HepG2 (cell line): ENCODE data around the gene MCMBP. TPM values are rescaled to one million over a fixed set of nuclear protein-coding genes. Genes with fewer than 3 reads are reported as not detected.
A peak's percentile ranks its signal among the peaks of the same experiment; 100 is the strongest.
"Not testable (repeated sequence)": the region's sequence is repeated elsewhere in the genome, so short reads cannot be mapped to it uniquely, and the experiment has no call there.

Experiments
- ATAC-seq: fragments of 200-7000 bp; cut with Tn5 transposase; 3 replicates; pipeline ENCODE4 v1.9.1; 2020; ENCODE audit warnings: mild to moderate bottlenecking, moderate library complexity
- BruUV-seq: library from RNA; stranded (reverse); fragments of 400-500 nt; replicated peaks from 2 replicates; lab custom pipeline; 2021; lab: Mats Ljungman, UMichigan
- CTCF ChIA-PET: fragments of 300-600 bp; formaldehyde crosslinking; extraction: SDS; loops from one replicate; lab custom pipeline; 2021; ENCODE audit warnings: low total read pairs, inconsistent platforms, low intra/inter-chr PET ratio; lab: Yijun Ruan, JAX
- POLR2A ChIA-PET: fragments of 350-600 bp; sonication (Branson Sonifier 250); formaldehyde crosslinking; loops from one replicate; lab custom pipeline; 2020; ENCODE audit warnings: antibody characterized with exemption, inconsistent platforms; lab: Yijun Ruan, JAX
- DNase-seq: peaks from one replicate; pipeline ENCODE4 v3.0.0-alpha.2; 2015; ENCODE audit warnings: low spot score
- FAIRE-seq: peaks from 3 replicates; lab custom pipeline; 2011; peaks lifted over from hg19 to GRCh38; lab: Jason Lieb, UNC
- H2AFZ ChIP-seq: one replicate; pipeline ENCODE4 v1.6.1; 2011; ENCODE audit warnings: low read length, inconsistent platforms
- H3K27ac ChIP-seq: fragments of 300-600 bp; 3 replicates; pipeline ENCODE4 v1.8.0; 2011; ENCODE audit warnings: mixed run types, mild to moderate bottlenecking, mixed read lengths, low read length, inconsistent platforms; ENCODE audit not compliant: insufficient read depth; ENCODE audit errors: extremely low read length
- H3K27me3 ChIP-seq, 2 experiments: fragments of 200-600 bp in 1 of 2; 2 replicates in 1 of 2; 3 replicates in 1 of 2; pipeline versions ENCODE4 v1.6.0 to v1.8.0; 2011; ENCODE audit warnings: low read length in 2 of 2, mild to moderate bottlenecking in 2 of 2, moderate library complexity in 2 of 2, inconsistent platforms in 1 of 2; ENCODE audit not compliant: insufficient read depth in 2 of 2, control insufficient read depth in 1 of 2
- H3K36me3 ChIP-seq, 2 experiments: fragments of 200-600 bp in 1 of 2; replicated peaks in 1 of 2; 2 replicates in 1 of 2; 3 replicates in 1 of 2; pipeline versions ENCODE4 v1.5.1 to v1.8.0; 2011; ENCODE audit warnings: low read length in 2 of 2, inconsistent platforms in 1 of 2; ENCODE audit not compliant: insufficient read depth in 2 of 2, control insufficient read depth in 1 of 2
- H3K4me1 ChIP-seq: 2 replicates; pipeline ENCODE4 v1.5.1; 2012; ENCODE audit warnings: low read length, inconsistent platforms; ENCODE audit not compliant: insufficient read depth
- H3K4me2 ChIP-seq: 2 replicates; pipeline ENCODE4 v1.6.0; 2011; ENCODE audit warnings: low read depth, low read length, inconsistent platforms
- H3K4me3 ChIP-seq, 3 experiments: fragments of 200-600 bp in 1 of 3; sonication (generic), shearing (Covaris generic) in 1 of 3; replicated peaks in 1 of 3; 2 replicates each; pipeline ENCODE4 v1.5.1; 2011 to 2016; ENCODE audit warnings: low read length in 3 of 3, inconsistent platforms in 2 of 3, low read depth in 2 of 3, mild to moderate bottlenecking in 2 of 3, control low read depth in 1 of 3, mixed read lengths in 1 of 3; ENCODE audit not compliant: insufficient read depth in 1 of 3
- H3K79me2 ChIP-seq: one replicate; pipeline ENCODE4 v1.6.1; 2011; ENCODE audit warnings: low read length, inconsistent platforms; ENCODE audit not compliant: insufficient read depth
- H3K9ac ChIP-seq: 2 replicates; pipeline ENCODE4 v1.6.0; 2011; ENCODE audit warnings: mild to moderate bottlenecking, low read depth, low read length, inconsistent platforms; ENCODE audit not compliant: insufficient read depth
- H3K9me3 ChIP-seq: 2 replicates; pipeline ENCODE4 v1.5.1; 2012; ENCODE audit warnings: mild to moderate bottlenecking, low read length
- H4K20me1 ChIP-seq: 2 replicates; pipeline ENCODE4 v1.6.0; 2011; ENCODE audit warnings: inconsistent platforms, mild to moderate bottlenecking, low read length, moderate library complexity; ENCODE audit not compliant: insufficient read depth
- KDM5B ChIP-seq: sonication (generic); formaldehyde crosslinking; IDR thresholded peaks from 2 replicates; pipeline ENCODE4 v1.4.0; 2020; ENCODE audit warnings: missing genetic modification reagents, mild to moderate bottlenecking, borderline replicate concordance
- MAFK ChIP-seq, 2 experiments: IDR thresholded peaks in 1 of 2; conservative IDR thresholded peaks in 1 of 2; 2 replicates each; pipeline ENCODE4 v1.6.1; 2011; ENCODE audit warnings: improper control_type of control experiment in 2 of 2, low read length in 2 of 2
- NFYB ChIP-seq: sonication (generic); formaldehyde crosslinking; IDR thresholded peaks from 2 replicates; pipeline ENCODE4 v1.4.0; 2020; ENCODE audit warnings: missing genetic modification reagents
- NFYC ChIP-seq: IDR thresholded peaks from 2 replicates; pipeline ENCODE4 v1.6.1; 2016; ENCODE audit warnings: missing genetic modification reagents, missing compliant biosample characterization
- SNAI1 ChIP-seq: sonication (generic); formaldehyde crosslinking; IDR thresholded peaks from 2 replicates; pipeline ENCODE4 v1.5.0; 2020; ENCODE audit warnings: mild to moderate bottlenecking, missing genetic modification reagents, borderline replicate concordance
- ZNF20 ChIP-seq: sonication (generic); formaldehyde crosslinking; IDR thresholded peaks from 2 replicates; pipeline ENCODE4 v1.4.0; 2020; ENCODE audit warnings: mild to moderate bottlenecking, moderate library complexity, missing genetic modification reagents
- ZNF33B ChIP-seq: sonication (generic); formaldehyde crosslinking; IDR thresholded peaks from 2 replicates; pipeline ENCODE4 v1.5.1; 2020; ENCODE audit warnings: mild to moderate bottlenecking, missing genetic modification reagents
- ZNF878 ChIP-seq: sonication (generic); formaldehyde crosslinking; IDR thresholded peaks from 2 replicates; pipeline ENCODE4 v1.8.1; 2023; ENCODE audit warnings: mild to moderate bottlenecking, missing genetic modification reagents, moderate library complexity
- WGBS: methylation state at CpG from one replicate; pipeline ENCODE4 v1.1.6; 2017; ENCODE audit warnings: low lambda C conversion rate; 5-methylcytosine and 5-hydroxymethylcytosine counted together
- in situ Hi-C: cut with HindIII; loops from 2 replicates; pipeline ENCODE4 v1.10.0; 2017; ENCODE audit warnings: low pct_unique_long_range_greater_than_20kb; ENCODE audit not compliant: extremely low pct_ligation_motif_present
- intact Hi-C: fragments of 100-400 bp; cut with micrococcal nuclease; formaldehyde crosslinking; loops from one replicate; pipeline ENCODE4 v1.10.0; 2022; ENCODE audit not compliant: unreplicated experiment
- polyA plus RNA-seq, 8 experiments: library from polyadenylated mRNA; depleted of rRNA in 3 of 8; stranded (reverse) in 7 of 8; unstranded in 1 of 8; fragments of >200 nt; fragmentation: Illumina TruSeq in 4 of 8; extraction: Trizol in 4 of 8; gene quantifications; 2 replicates each; pipeline versions ENCODE4 v1.2.1 to v1.2.3, GENCODE V29; 2011 to 2016; ENCODE audit warnings: low read depth in 4 of 8, missing spikeins in 1 of 8, mixed read lengths in 1 of 8; ENCODE audit not compliant: insufficient read depth in 1 of 8
- total RNA-seq, 5 experiments: library from RNA; depleted of rRNA; stranded (reverse); fragments of >200 nt; fragmentation: Illumina TruSeq; extraction: Trizol; gene quantifications; 2 replicates each; pipeline ENCODE4 v1.2.3, GENCODE V29; 2016; ENCODE audit warnings: low read depth in 1 of 5

MCMBP gene
- total and polyA plus RNA-seq, 2 of the 13 experiments (the other 11 are each of a cell fraction or from before 2014, with no cell fraction given), result 35.7 to 62.4 TPM

DNA sequence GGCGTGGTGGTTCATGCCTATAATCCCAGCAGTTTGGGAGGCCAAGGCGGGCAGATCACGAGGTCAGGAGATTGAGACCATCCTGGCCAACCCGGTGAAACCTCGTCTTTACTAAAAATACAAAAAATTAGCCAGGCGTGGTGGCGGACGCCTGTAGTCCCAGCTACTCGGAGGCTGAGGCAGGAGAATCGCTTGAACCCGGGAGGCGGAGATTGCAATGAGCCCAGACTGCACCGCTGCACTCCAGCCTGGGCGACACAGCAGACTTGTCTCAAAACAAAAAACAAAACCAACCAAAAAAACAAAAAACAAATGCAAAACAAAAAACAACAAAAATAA lies 19.2 kb upstream of the MCMBP start:
- intact Hi-C loops, result loop anchor here (2.0 kb wide), 1 partner anchor 19 kb away; the partner anchor contains the start of gene MCMBP
- H2AFZ ChIP-seq, H4K20me1 ChIP-seq, CTCF ChIA-PET, ATAC-seq, BruUV-seq, in situ Hi-C loops, H3K9me3 ChIP-seq, H3K27me3 ChIP-seq, H3K36me3 ChIP-seq, DNase-seq, FAIRE-seq: not testable (repeated sequence)
- H3K4me2 ChIP-seq, result peak overlapping the region; percentile 97
- peak overlapping the region; percentile 83 for H3K9ac ChIP-seq
- peaks cover 36% of the 10 kb centered on the region for H3K79me2 ChIP-seq
- H3K4me3 ChIP-seq, result peak overlapping the region; percentile 81 to 96 (median 87); a peak in 5 of 6 replicates
- TF ChIP-seq SNAI1 (0 out of 2 replicates have a peak, but pooled peaks have one; percentile 6), ZNF33B (CRISPR knock-in tag) (0 out of 2 replicates have a peak, but pooled peaks have one; percentile 1), KDM5B (0 out of 2 replicates have a peak, but pooled peaks have one; percentile 3), ZNF878 (CRISPR knock-in tag) (0 out of 2 replicates have a peak, but pooled peaks have one; percentile 10), ZNF20 (CRISPR knock-in tag) (0 out of 2 replicates have a peak, but pooled peaks have one; percentile 21)
- peak overlapping the region; percentile 74 for H3K27ac ChIP-seq
- 91% methylated on average over 14 of the region's 14 CpGs for WGBS
- POLR2A ChIA-PET, result interaction anchor here (0.7 to 5.7 kb wide), 11 partner anchors 9 to 1137 kb away, joined by 3 to 79 read pairs (median 4); partner anchors contain the start of genes BAG3, CACUL1, INPP5F and MCMBP
- peaks cover 63% of the 10 kb centered on the region for H3K4me1 ChIP-seq

DNA sequence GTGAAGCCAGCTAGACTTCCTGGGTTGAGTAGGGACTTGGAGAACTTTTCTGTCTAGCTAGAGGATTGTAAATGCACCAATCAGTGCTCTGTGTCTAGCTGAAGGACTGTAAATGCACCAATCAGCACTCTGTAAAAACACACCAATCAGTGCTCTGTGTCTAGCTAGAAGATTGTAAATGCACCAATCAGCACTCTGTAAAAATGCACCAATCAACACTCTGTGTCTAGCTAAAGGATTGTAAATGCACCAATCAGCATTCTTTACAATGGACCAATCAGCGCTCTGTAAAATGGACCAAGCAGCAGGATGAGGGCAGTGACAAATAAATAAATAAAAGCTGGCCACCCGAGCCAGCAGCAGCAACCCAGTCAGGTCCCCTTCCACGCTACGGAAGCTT lies 17.7 kb upstream of the MCMBP start:
- H3K4me3 ChIP-seq, result not testable (repeated sequence)
- H3K79me2 ChIP-seq, result peaks cover 25% of the 10 kb centered on the region
- TF ChIP-seq NFYC (CRISPR knock-in tag) (peak; percentile 45; the same call in 1 of the 2 replicates), MAFK (conservative IDR thresholded peaks at IDR 0.05 in 1 of 2, IDR thresholded peaks at IDR 0.05 in 1 of 2; ENCODE audit: low read length in 2 of 2) (peak in 1 of 2 experiments; percentile 36; a peak in 2 of 4 replicates), NFYB (peak; percentile 50; the same call in 1 of the 2 replicates)
- TF ChIP-seq, all 625 proteins: peak for 3; not testable (repeated sequence) for 622
- in situ Hi-C loops, H3K27me3 ChIP-seq, BruUV-seq, ATAC-seq, H2AFZ ChIP-seq, H3K4me2 ChIP-seq, H3K36me3 ChIP-seq, H4K20me1 ChIP-seq, DNase-seq, H3K27ac ChIP-seq, intact Hi-C loops, FAIRE-seq, H3K9me3 ChIP-seq, CTCF ChIA-PET, H3K9ac ChIP-seq: not testable (repeated sequence)
- peaks cover 63% of the 10 kb centered on the region for H3K4me1 ChIP-seq
- 100% methylated on average over 4 of the region's 4 CpGs for WGBS
- POLR2A ChIA-PET, result interaction anchor here (5.7 kb wide), 1 partner anchor 18 kb away, joined by 79 read pairs; the partner anchor contains the start of gene MCMBP

DNA sequence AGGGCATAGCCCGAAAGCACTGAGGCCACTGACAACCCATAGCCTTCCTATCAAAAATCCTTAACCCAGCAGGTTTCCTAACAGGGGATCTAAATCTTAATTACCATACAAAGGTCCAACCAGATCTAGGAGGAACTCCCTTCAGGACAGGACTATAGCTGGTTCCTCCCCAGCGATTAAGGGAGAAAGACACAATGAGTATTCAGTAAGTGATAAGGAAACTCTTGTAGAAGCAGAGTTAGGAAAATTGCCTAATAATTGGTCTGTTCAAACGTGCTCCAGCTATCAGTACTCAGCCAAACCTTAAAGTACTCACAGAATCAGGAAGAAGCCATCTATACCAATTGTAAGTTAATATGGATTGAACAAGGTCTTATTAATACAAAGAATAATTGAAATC lies 16.6 kb upstream of the MCMBP start:
- H2AFZ ChIP-seq, intact Hi-C loops, H3K9ac ChIP-seq, FAIRE-seq, ATAC-seq, BruUV-seq, H3K27ac ChIP-seq, in situ Hi-C loops, H3K4me3 ChIP-seq, H3K27me3 ChIP-seq, H3K9me3 ChIP-seq, DNase-seq, H4K20me1 ChIP-seq, H3K36me3 ChIP-seq, CTCF ChIA-PET: not testable (repeated sequence)
- H3K79me2 ChIP-seq, result peaks cover 16% of the 10 kb centered on the region
- POLR2A ChIA-PET, result interaction anchor here (5.7 kb wide), 1 partner anchor 17 kb away, joined by 79 read pairs; the partner anchor contains the start of gene MCMBP
- 0 out of 2 replicates have a peak overlapping the region, but pooled peaks have one; percentile 36 for H3K4me2 ChIP-seq
- H3K4me1 ChIP-seq, result peaks cover 63% of the 10 kb centered on the region
- whole genome bisulfite sequencing, result 33% methylated on average over 3 of the region's 3 CpGs
